GM12801 (cell line): ENCODE data around the gene MYOG.

Source experiments
- TF ChIP-seq, protein P1 (sequence below): IDR thresholded peaks from one replicate; pipeline ENCODE4 v1.5.1; 2011; ENCODE audit warnings: control low read depth; ENCODE audit not compliant: insufficient read length; ENCODE audit errors: extremely low read depth

The MYOG gene

DNA sequence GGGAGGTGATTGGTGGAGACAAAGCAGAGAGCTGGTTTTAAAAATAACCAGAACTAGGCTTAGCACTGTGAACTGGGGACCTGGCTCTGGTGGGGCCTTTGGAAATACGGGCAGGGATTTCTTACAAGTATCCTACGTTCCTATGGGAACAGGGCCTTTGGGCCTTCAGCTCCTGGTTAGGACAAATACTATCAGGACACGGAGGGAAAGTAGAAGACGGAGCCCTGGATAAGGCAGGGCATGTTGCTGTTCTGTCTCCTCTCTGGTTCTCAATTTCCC, 5.3 kb upstream of the MYOG start:
- TF ChIP-seq, protein P1, sequence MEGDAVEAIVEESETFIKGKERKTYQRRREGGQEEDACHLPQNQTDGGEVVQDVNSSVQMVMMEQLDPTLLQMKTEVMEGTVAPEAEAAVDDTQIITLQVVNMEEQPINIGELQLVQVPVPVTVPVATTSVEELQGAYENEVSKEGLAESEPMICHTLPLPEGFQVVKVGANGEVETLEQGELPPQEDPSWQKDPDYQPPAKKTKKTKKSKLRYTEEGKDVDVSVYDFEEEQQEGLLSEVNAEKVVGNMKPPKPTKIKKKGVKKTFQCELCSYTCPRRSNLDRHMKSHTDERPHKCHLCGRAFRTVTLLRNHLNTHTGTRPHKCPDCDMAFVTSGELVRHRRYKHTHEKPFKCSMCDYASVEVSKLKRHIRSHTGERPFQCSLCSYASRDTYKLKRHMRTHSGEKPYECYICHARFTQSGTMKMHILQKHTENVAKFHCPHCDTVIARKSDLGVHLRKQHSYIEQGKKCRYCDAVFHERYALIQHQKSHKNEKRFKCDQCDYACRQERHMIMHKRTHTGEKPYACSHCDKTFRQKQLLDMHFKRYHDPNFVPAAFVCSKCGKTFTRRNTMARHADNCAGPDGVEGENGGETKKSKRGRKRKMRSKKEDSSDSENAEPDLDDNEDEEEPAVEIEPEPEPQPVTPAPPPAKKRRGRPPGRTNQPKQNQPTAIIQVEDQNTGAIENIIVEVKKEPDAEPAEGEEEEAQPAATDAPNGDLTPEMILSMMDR, result no peak

DNA sequence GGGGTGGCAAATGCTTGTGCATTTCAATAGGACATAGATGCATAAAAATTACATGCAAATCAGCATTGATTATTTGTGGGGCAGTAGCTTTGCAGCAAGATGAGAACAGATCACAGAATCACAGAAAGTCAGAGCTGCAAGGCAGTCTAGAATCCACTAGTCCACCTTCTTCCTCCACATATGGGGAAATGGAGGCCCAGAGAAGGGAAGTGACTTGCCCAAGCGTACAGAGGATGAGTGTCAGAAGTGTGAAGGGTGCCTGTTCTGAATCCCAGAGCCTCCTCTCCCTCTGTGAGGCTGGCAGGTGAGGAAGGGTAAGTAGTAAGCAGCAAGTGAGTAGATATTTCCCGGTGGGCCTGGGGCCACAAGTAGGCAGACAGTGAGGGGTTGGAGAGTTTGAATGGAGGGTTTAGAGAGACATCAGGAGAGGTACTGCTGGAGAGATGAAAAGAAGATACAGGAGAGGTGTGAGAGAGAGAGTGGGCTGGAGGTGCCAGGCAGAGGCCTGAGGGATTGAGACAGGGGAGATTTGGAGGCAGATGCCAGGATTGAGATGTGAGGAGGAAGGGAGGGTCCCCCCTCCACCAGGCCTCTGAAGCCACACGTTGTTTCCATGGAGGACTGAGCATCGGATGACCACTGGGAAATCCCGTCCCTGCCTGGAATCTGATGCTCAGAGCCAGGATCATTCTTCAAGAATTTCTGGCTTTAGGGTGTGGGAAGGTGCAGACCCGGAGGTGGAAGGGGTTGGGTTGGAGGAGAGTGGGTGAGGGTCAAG, 4.8 kb upstream of the MYOG start:
- TF ChIP-seq, protein P1, result no peak

GRCh38 chr1:203089651-203090045, 3.8 kb upstream of the MYOG start:
- TF ChIP-seq, protein P1, result no peak

DNA sequence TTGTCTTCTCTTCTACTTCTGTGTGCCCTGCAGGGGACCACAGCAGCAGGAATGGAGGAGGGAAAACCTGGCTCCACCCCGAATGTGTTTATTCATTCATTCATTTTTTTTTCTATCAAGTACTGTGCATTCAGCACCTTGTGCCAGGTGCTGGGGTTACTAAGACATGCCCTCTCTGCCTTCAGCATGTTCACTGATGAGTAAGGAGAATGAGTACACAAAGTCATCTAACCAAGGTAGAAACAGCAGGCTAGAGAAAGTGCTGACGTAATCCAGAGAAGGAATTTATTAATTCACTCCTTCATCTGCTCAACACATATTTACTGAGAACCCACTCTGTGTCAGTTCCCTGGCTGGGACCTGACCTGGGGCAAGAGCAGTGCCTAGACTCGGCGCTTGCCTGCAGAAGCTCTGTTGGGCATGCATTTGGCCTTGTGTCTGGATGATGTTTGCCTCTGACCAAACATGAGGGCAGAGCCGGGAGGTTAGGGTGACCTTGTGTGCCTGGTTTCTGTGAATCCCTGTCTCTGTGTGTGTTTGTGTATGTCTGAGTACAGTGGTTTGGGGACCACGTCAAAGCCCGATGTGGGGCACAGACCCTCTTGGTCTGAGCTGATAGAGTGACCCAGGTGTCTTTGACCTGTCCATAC, 3.3 kb upstream of the MYOG start:
- TF ChIP-seq, protein P1, result no peak

- TF ChIP-seq, protein P1, result no peak
Observed at GRCh38 chr1:203088441-203088840, 2.6 kb upstream of the MYOG start.

GRCh38 chr1:203086992-203087763, 1.4 kb upstream of the MYOG start:
- TF ChIP-seq, protein P1, result no peak
